ENCODE measurements around the gene NUP42. TPM values are rescaled to one million over a fixed set of nuclear protein-coding genes. Genes with fewer than 3 reads are reported as not detected.

NUP42 gene
- total RNA-seq, 1 experiment from 2014 or later, result 41.3 TPM

DNA sequence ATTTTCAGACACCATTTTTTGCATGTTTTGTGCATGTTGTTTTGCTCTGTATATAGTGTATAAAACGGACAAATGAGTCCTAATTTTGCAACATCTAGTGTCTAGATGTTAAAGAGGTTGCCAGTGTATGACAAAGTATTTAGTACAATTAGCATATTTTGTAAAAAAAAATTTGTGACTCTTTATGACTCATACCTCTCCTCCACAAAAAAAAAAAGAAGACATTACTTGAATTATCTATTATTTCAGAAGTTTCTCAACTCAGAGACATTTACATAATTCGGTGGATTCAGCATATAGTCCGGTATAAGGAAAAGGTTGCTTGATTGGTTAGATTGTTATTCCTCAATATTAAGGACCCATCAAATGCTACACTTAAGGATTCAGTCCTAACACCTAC, 26.0 kb downstream of the NUP42 start:
- Mint-ChIP-seq H3K9me3 (ENCODE audit: unreplicated experiment) (no peaks in the 10 kb centered on the region), H3K4me1 (ENCODE audit: insufficient read depth, unreplicated experiment) (peaks cover 5% of the 10 kb centered on the region), H3K27ac (ENCODE audit: low read depth, unreplicated experiment) (no peak overlapping the region), H3K4me3 (ENCODE audit: unreplicated experiment) (no peak overlapping the region), H3K27me3 (ENCODE audit: insufficient read depth, unreplicated experiment) (no peaks in the 10 kb centered on the region), H3K36me3 (ENCODE audit: insufficient read depth, unreplicated experiment) (no peaks in the 10 kb centered on the region)
- no peak for DNase-seq (ENCODE audit: unreplicated experiment)
- no TSS peak for BruUV-seq (replicated peaks)
- ChIA-PET POLR2A (no interaction called here), CTCF (no interaction called here)
- TF ChIP-seq CTCF (IDR thresholded peaks at IDR 0.05; ENCODE audit: unreplicated experiment), result no peak
- intact Hi-C loops (cut with micrococcal nuclease), result no loop called here

DNA sequence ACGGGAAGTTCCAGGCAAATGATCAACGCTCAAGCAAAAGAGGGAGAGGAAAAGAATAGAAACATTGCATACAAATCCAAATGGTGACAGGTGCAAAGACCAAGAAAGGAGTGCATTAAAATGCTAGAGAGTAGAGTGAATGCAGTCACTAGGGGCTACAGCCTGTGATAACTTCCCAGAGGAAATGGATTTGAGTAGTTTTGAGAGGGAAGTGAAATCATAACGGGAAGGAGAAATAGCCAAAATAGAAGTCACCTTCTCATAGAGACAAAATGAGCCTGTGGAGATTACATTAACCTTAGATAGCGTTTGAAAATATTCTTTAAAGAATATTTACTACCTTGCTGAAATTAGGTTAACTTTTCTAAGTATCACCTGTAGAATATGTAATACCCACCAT, 26.5 kb downstream of the NUP42 start:
- ChIA-PET CTCF (no interaction called here), POLR2A (no interaction called here)
- peaks cover 5% of the 10 kb centered on the region for H3K4me1 Mint-ChIP-seq (ENCODE audit: insufficient read depth, unreplicated experiment)
- no peaks in the 10 kb centered on the region for H3K27me3 Mint-ChIP-seq (ENCODE audit: insufficient read depth, unreplicated experiment)
- H3K9me3 Mint-ChIP-seq (ENCODE audit: unreplicated experiment), result no peaks in the 10 kb centered on the region
- no TSS peak for BruUV-seq (replicated peaks)
- H3K4me3 Mint-ChIP-seq (ENCODE audit: unreplicated experiment), result no peak overlapping the region
- H3K36me3 Mint-ChIP-seq (ENCODE audit: insufficient read depth, unreplicated experiment), result no peaks in the 10 kb centered on the region
- intact Hi-C loops (cut with micrococcal nuclease), result no loop called here
- no peak for TF ChIP-seq CTCF (IDR thresholded peaks at IDR 0.05; ENCODE audit: unreplicated experiment)
- no peak for DNase-seq (ENCODE audit: unreplicated experiment)
- H3K27ac Mint-ChIP-seq (ENCODE audit: low read depth, unreplicated experiment), result no peak overlapping the region

GRCh38 chr7:23210506-23210905, 28.7 kb downstream of the NUP42 start:
- no peak overlapping the region for H3K4me3 Mint-ChIP-seq (ENCODE audit: unreplicated experiment)
- no peaks in the 10 kb centered on the region for H3K36me3 Mint-ChIP-seq (ENCODE audit: insufficient read depth, unreplicated experiment)
- intact Hi-C loops (cut with micrococcal nuclease), result no loop called here
- BruUV-seq (replicated peaks), result no TSS peak
- H3K9me3 Mint-ChIP-seq (ENCODE audit: unreplicated experiment), result no peaks in the 10 kb centered on the region
- H3K27ac Mint-ChIP-seq (ENCODE audit: low read depth, unreplicated experiment), result no peak overlapping the region
- ChIA-PET CTCF (no interaction called here), POLR2A (interaction anchor here (0.9 kb wide), 1 partner anchor 16 kb away, joined by 3 read pairs; no protein-coding TSS in a partner anchor)
- no peaks in the 10 kb centered on the region for H3K27me3 Mint-ChIP-seq (ENCODE audit: insufficient read depth, unreplicated experiment)
- no peak for TF ChIP-seq CTCF (IDR thresholded peaks at IDR 0.05; ENCODE audit: unreplicated experiment)
- H3K4me1 Mint-ChIP-seq (ENCODE audit: insufficient read depth, unreplicated experiment), result peaks cover 5% of the 10 kb centered on the region
- no peak for DNase-seq (ENCODE audit: unreplicated experiment)

GRCh38 chr7:23211589-23211988, 29.7 kb downstream of the NUP42 start:
- no TSS peak for BruUV-seq (replicated peaks)
- POLR2A ChIA-PET, result no interaction called here
- DNase-seq (ENCODE audit: unreplicated experiment), result no peak
- no peak overlapping the region for H3K27ac Mint-ChIP-seq (ENCODE audit: low read depth, unreplicated experiment)
- H3K9me3 Mint-ChIP-seq (ENCODE audit: unreplicated experiment), result no peaks in the 10 kb centered on the region
- intact Hi-C loops (cut with micrococcal nuclease), result no loop called here
- CTCF ChIA-PET, result interaction anchor here (0.6 to 1.3 kb wide), 2 partner anchors 28 to 61 kb away, joined by 3 read pairs; no protein-coding TSS in a partner anchor
- TF ChIP-seq CTCF (IDR thresholded peaks at IDR 0.05; ENCODE audit: unreplicated experiment), result no peak
- H3K4me1 Mint-ChIP-seq (ENCODE audit: insufficient read depth, unreplicated experiment), result peaks cover 5% of the 10 kb centered on the region
- no peaks in the 10 kb centered on the region for H3K27me3 Mint-ChIP-seq (ENCODE audit: insufficient read depth, unreplicated experiment)
- H3K36me3 Mint-ChIP-seq (ENCODE audit: insufficient read depth, unreplicated experiment), result no peaks in the 10 kb centered on the region
- H3K4me3 Mint-ChIP-seq (ENCODE audit: unreplicated experiment), result no peak overlapping the region

All from MCF 10A (cell line).